ENCODE measurements around the gene SCYGR8. TPM values are rescaled to one million over a fixed set of nuclear protein-coding genes. Genes with fewer than 3 reads are reported as not detected.
A peak's percentile ranks its signal among the peaks of the same experiment; 100 is the strongest.

Gene SCYGR8
- polyA plus RNA-seq, 3 donors, result not detected

DNA sequence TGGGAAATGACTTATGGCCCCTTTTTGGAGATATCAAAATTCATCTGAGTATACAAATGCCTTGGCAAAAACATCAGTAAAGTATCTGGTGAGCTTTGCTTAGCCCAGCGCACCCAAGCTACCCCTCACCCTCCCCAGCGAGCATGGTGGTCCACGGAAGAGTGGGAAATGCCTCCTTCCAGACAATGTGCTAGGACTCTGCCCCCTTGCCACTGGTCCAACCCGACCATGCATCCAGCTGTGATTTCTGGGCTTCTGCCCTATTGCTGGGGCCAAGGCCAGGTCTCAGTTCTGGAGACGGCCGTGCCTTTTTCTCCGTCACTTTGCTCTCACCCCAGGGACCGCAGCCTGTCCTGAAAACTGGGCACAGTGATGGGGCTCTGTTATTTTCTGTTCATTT is 36.1 kb downstream of the SCYGR8 start:
- Histone ChIP-seq H3K4me2 (replicated peaks; ENCODE audit: extremely low read depth, low read length, poor library complexity, severe bottlenecking) (no peak overlapping the region), H3K79me2 (ENCODE audit: insufficient read depth, low read length) (no peaks in the 10 kb centered on the region), H3K27ac (ENCODE audit: low read depth in 1 of 2, low read length in 2 of 2) (no peak overlapping the region), H3K36me3 (replicated peaks in 1 of 2; ENCODE audit: control insufficient read depth in 1 of 2, insufficient read depth in 2 of 2, low read length in 2 of 2) (no peaks in the 10 kb centered on the region), H3K9me3 (replicated peaks in 1 of 2; ENCODE audit: control insufficient read depth in 1 of 2, insufficient read depth in 1 of 2, low read length in 2 of 2) (no peaks in the 10 kb centered on the region), H3K4me3 (replicated peaks in 1 of 3; ENCODE audit: low read depth in 2 of 3, low read length in 3 of 3) (no peak overlapping the region), H3K4me1 (ENCODE audit: control insufficient read depth in 1 of 2, insufficient read depth in 2 of 2, low read length in 2 of 2) (peaks cover 21 to 30% of the 10 kb centered on the region in 2 donors), H4K20me1 (ENCODE audit: insufficient read depth, low read length) (no peaks in the 10 kb centered on the region), H3K9ac (ENCODE audit: insufficient read depth, low read length, poor library complexity, severe bottlenecking) (no peak overlapping the region), H3K27me3 (ENCODE audit: control insufficient read depth in 2 of 2, insufficient read depth in 2 of 2, low read length in 2 of 2) (no peaks in the 10 kb centered on the region), H2AFZ (ENCODE audit: insufficient read depth, low read depth, low read length, poor library complexity, severe bottlenecking) (no peak overlapping the region)
- DNase-seq, result no peak
- Mint-ChIP-seq H3K27me3 (ENCODE audit: low read depth in 3 of 3) (peaks cover 2 to 8% (median 5%) of the 10 kb centered on the region in 3 donors), H3K4me1 (peaks cover 31% of the 10 kb centered on the region), H3K9me3 (peaks cover 0 to 6% (median 0%) of the 10 kb centered on the region in 7 donors), H3K36me3 (no peaks in the 10 kb centered on the region), H3K4me3 (no peak overlapping the region), H3K27ac (peak overlapping the region in 1 of 7 donors; percentile 54)
- WGBS (ENCODE audit: insufficient coverage), result 86% methylated on average over 7 of the region's 8 CpGs
- intact Hi-C loops (cut with micrococcal nuclease), result loop anchor here (5.0 to 10.0 kb wide), 3 partner anchors 35 to 80 kb away; no protein-coding TSS in a partner anchor
- no peak for TF ChIP-seq CTCF (IDR thresholded peaks at IDR 0.05)

- no peaks in the 10 kb centered on the region for H4K20me1 ChIP-seq (ENCODE audit: insufficient read depth, low read length)
- H3K4me3 ChIP-seq (replicated peaks in 1 of 3; ENCODE audit: low read depth in 2 of 3, low read length in 3 of 3), result peak overlapping the region; percentile 55 to 94 (median 85)
- no peaks in the 10 kb centered on the region for H3K36me3 Mint-ChIP-seq
- H3K9me3 Mint-ChIP-seq, result peaks cover 0 to 3% (median 0%) of the 10 kb centered on the region in 7 donors
- H3K27ac Mint-ChIP-seq, result peak overlapping the region; percentile 95 to 99 (median 97)
- H3K27ac ChIP-seq (ENCODE audit: low read depth in 1 of 2, low read length in 2 of 2), result peak overlapping the region; percentile 61 to 92
- H3K27me3 ChIP-seq (ENCODE audit: control insufficient read depth in 2 of 2, insufficient read depth in 2 of 2, low read length in 2 of 2), result no peaks in the 10 kb centered on the region
- no peak for DNase-seq
- 100% methylated on average over 2 of the region's 5 CpGs for WGBS (ENCODE audit: insufficient coverage)
- peak overlapping the region; percentile 80 for H3K4me2 ChIP-seq (replicated peaks; ENCODE audit: extremely low read depth, low read length, poor library complexity, severe bottlenecking)
- no peak overlapping the region for H3K9ac ChIP-seq (ENCODE audit: insufficient read depth, low read length, poor library complexity, severe bottlenecking)
- H3K79me2 ChIP-seq (ENCODE audit: insufficient read depth, low read length), result no peaks in the 10 kb centered on the region
- peaks cover 21 to 30% of the 10 kb centered on the region in 2 donors for H3K4me1 ChIP-seq (ENCODE audit: control insufficient read depth in 1 of 2, insufficient read depth in 2 of 2, low read length in 2 of 2)
- no peak for TF ChIP-seq CTCF (IDR thresholded peaks at IDR 0.05)
- H3K4me1 Mint-ChIP-seq, result peaks cover 31% of the 10 kb centered on the region
- no peaks in the 10 kb centered on the region for H3K36me3 ChIP-seq (replicated peaks in 1 of 2; ENCODE audit: control insufficient read depth in 1 of 2, insufficient read depth in 2 of 2, low read length in 2 of 2)
- H3K27me3 Mint-ChIP-seq (ENCODE audit: low read depth in 3 of 3), result peaks cover 2 to 9% (median 8%) of the 10 kb centered on the region in 3 donors
- peak overlapping the region; percentile 58 for H2AFZ ChIP-seq (ENCODE audit: insufficient read depth, low read depth, low read length, poor library complexity, severe bottlenecking)
- peak overlapping the region; percentile 90 to 99 for H3K4me3 Mint-ChIP-seq
- H3K9me3 ChIP-seq (replicated peaks in 1 of 2; ENCODE audit: control insufficient read depth in 1 of 2, insufficient read depth in 1 of 2, low read length in 2 of 2), result no peaks in the 10 kb centered on the region
- intact Hi-C loops (cut with micrococcal nuclease), result loop anchor here (5.0 to 10.0 kb wide), 3 partner anchors 34 to 79 kb away; no protein-coding TSS in a partner anchor
Measured at GRCh38 chr2:227782804-227783203, 37.1 kb downstream of the SCYGR8 start.

All from CD14-positive monocyte (primary cell).